Sigmoid colon (tissue), 7 donors: ENCODE measurements around the gene THAP6. TPM values are rescaled to one million over a fixed set of nuclear protein-coding genes. Genes with fewer than 3 reads are reported as not detected.

ENCODE experiments used
- DNase-seq: peaks from one replicate; pipeline ENCODE4 v3.0.0-alpha.2; 2019
- H3K27ac ChIP-seq, 4 donors: fragments of 200-600 bp; sonication (generic); one replicate each; pipeline ENCODE4 v1.5.1; 2016 to 2019; ENCODE audit warnings: mild to moderate bottlenecking in 1 of 4
- H3K27me3 ChIP-seq, 3 donors: fragments of 200-600 bp; sonication (generic); one replicate each; pipeline ENCODE4 v1.5.1; 2019; ENCODE audit warnings: mild to moderate bottlenecking in 1 of 3
- H3K36me3 ChIP-seq, 4 donors: fragments of 200-600 bp; sonication (generic); one replicate each; pipeline ENCODE4 v1.5.1; 2016 to 2019
- H3K4me1 ChIP-seq, 4 donors: fragments of 200-600 bp; sonication (generic); one replicate each; pipeline ENCODE4 v1.5.1; 2017 to 2019
- H3K4me3 ChIP-seq, 4 donors: fragments of 200-600 bp; sonication (generic); one replicate each; pipeline ENCODE4 v1.5.1; 2017 to 2019; ENCODE audit warnings: mild to moderate bottlenecking in 2 of 4, moderate library complexity in 1 of 4
- H3K9me3 ChIP-seq, 4 donors: fragments of 200-600 bp in 3 of 4; sonication (generic) in 3 of 4; one replicate each; pipeline versions ENCODE4 v1.5.1 to v1.6.1; 2013 to 2019
- CTCF ChIP-seq, 4 experiments: fragments of 450-650 bp in 3 of 4; fragments of 200-600 bp in 1 of 4; IDR thresholded peaks; one replicate each; pipeline ENCODE4 v1.5.1; 2016 to 2019; ENCODE audit warnings: antibody characterized with exemption in 4 of 4, mild to moderate bottlenecking in 3 of 4, moderate library complexity in 2 of 4
- EP300 ChIP-seq, 4 donors: sonication (generic); formaldehyde crosslinking; IDR thresholded peaks; one replicate each; pipeline ENCODE4 v1.6.1; 2017; ENCODE audit warnings: antibody characterized with exemption in 4 of 4
- POLR2A ChIP-seq, 2 donors: fragments of 450-650 bp; IDR thresholded peaks; one replicate each; pipeline ENCODE4 v1.6.1; 2016; ENCODE audit warnings: antibody characterized with exemption in 2 of 2, mild to moderate bottlenecking in 2 of 2, moderate library complexity in 2 of 2
- POLR2AphosphoS5 ChIP-seq, 4 donors: sonication (generic); formaldehyde crosslinking; IDR thresholded peaks; one replicate each; pipeline ENCODE4 v1.6.1; 2017; ENCODE audit warnings: antibody characterized with exemption in 4 of 4
- WGBS, 2 donors: extraction: QIAGEN DNeasy Blood & Tissue Kit; methylation state at CpG; one replicate each; pipeline ENCODE4 v1.1.7; 2013; 5-methylcytosine and 5-hydroxymethylcytosine counted together
- intact Hi-C: fragments of 100-400 bp; cut with DNase I; formaldehyde crosslinking; loops from one replicate; pipeline ENCODE4 v1.15.1; 2023
- polyA plus RNA-seq, 3 donors: library from polyadenylated mRNA; stranded (reverse); fragments of 200-250 nt; gene quantifications; one replicate each; pipeline ENCODE4 v1.2.3, GENCODE V29; 2013
- total RNA-seq, 4 donors: library from RNA; depleted of rRNA; stranded (reverse); fragments of >200 nt; gene quantifications; one replicate each; pipeline ENCODE4 v1.1.0, GENCODE V29; 2016
- donor health status: healthy with polysubstance abuse.
- donor health status: Bipolar disorder and iron deficiency.
- donor health status: healthy.

Gene THAP6
- total and polyA plus RNA-seq, 7 donors, result 4.8 to 38.8 (median 17.1) TPM

GRCh38 chr4:75555294-75556164, 41.3 kb downstream of the THAP6 start, which contains the start of gene ODAPH:
TSS of gene ODAPH (plus strand) at chr4:75556066. CDS start at chr4:75556083, 17 bp downstream.
- H3K27me3 ChIP-seq, result no peaks in the 10 kb centered on the region
- no peaks in the 10 kb centered on the region for H3K4me1 ChIP-seq
- H3K4me3 ChIP-seq, result no peak within 1 kb of the TSS
- WGBS, 2 donors, result 65% methylated on average over 9 of the region's 9 CpGs
- H3K9me3 ChIP-seq, result no peaks in the 10 kb centered on the region
- intact Hi-C loops, result no loop called here
- H3K27ac ChIP-seq, result no peak within 1 kb of the TSS
- TF ChIP-seq CTCF (IDR thresholded peaks at IDR 0.05) (no peak), EP300 (IDR thresholded peaks at IDR 0.05) (no peak), POLR2A (IDR thresholded peaks at IDR 0.05) (no peak), POLR2AphosphoS5 (IDR thresholded peaks at IDR 0.05) (no peak)
- no peaks in the 10 kb centered on the region for H3K36me3 ChIP-seq
- no peak for DNase-seq

GRCh38 chr4:75557696-75558095, 43.4 kb downstream of the THAP6 start:
- TF ChIP-seq EP300 (IDR thresholded peaks at IDR 0.05), result no peak
- TF ChIP-seq CTCF (IDR thresholded peaks at IDR 0.05), result no peak
- no peak for TF ChIP-seq POLR2AphosphoS5 (IDR thresholded peaks at IDR 0.05)
- TF ChIP-seq POLR2A (IDR thresholded peaks at IDR 0.05), result no peak
- 89 to 92% methylated on average over 8 of the region's 8 CpGs for WGBS, 2 donors

GRCh38 chr4:75561789-75562188, 47.5 kb downstream of the THAP6 start:
- Histone ChIP-seq H3K4me1 (no peaks in the 10 kb centered on the region), H3K9me3 (no peaks in the 10 kb centered on the region), H3K27me3 (no peaks in the 10 kb centered on the region), H3K4me3 (no peak overlapping the region), H3K27ac (no peak overlapping the region), H3K36me3 (no peaks in the 10 kb centered on the region)
- WGBS, 2 donors, result 81 to 87% methylated on average over 8 of the region's 8 CpGs
- no peak for TF ChIP-seq POLR2A (IDR thresholded peaks at IDR 0.05)
- TF ChIP-seq EP300 (IDR thresholded peaks at IDR 0.05), result no peak
- no peak for DNase-seq
- intact Hi-C loops, result no loop called here

More at GRCh38 chr4:75557696-75558095, 43.4 kb downstream of the THAP6 start:
- DNase-seq, result no peak
- Histone ChIP-seq H3K4me3 (no peak overlapping the region), H3K4me1 (no peaks in the 10 kb centered on the region), H3K27ac (no peak overlapping the region), H3K36me3 (no peaks in the 10 kb centered on the region), H3K27me3 (no peaks in the 10 kb centered on the region), H3K9me3 (no peaks in the 10 kb centered on the region)
- intact Hi-C loops, result no loop called here

- 85 to 90% methylated on average over 11 of the region's 11 CpGs for WGBS, 2 donors
- TF ChIP-seq CTCF (IDR thresholded peaks at IDR 0.05) (no peak), EP300 (IDR thresholded peaks at IDR 0.05) (no peak), POLR2A (IDR thresholded peaks at IDR 0.05) (no peak), POLR2AphosphoS5 (IDR thresholded peaks at IDR 0.05) (no peak)
- H3K27ac ChIP-seq, result no peak overlapping the region
- H3K4me1 ChIP-seq, result no peaks in the 10 kb centered on the region
- intact Hi-C loops, result no loop called here
- H3K36me3 ChIP-seq, result no peaks in the 10 kb centered on the region
- no peak overlapping the region for H3K4me3 ChIP-seq
- H3K9me3 ChIP-seq, result no peaks in the 10 kb centered on the region
- DNase-seq, result no peak
- H3K27me3 ChIP-seq, result no peaks in the 10 kb centered on the region
Measured at GRCh38 chr4:75564023-75564422, 49.8 kb downstream of the THAP6 start.

GRCh38 chr4:75565481-75565880, 51.2 kb downstream of the THAP6 start:
- Histone ChIP-seq H3K9me3 (no peaks in the 10 kb centered on the region), H3K27ac (no peak overlapping the region), H3K36me3 (no peaks in the 10 kb centered on the region), H3K27me3 (no peaks in the 10 kb centered on the region), H3K4me3 (no peak overlapping the region), H3K4me1 (no peaks in the 10 kb centered on the region)
- intact Hi-C loops, result no loop called here
- TF ChIP-seq POLR2A (IDR thresholded peaks at IDR 0.05), result no peak
- TF ChIP-seq POLR2AphosphoS5 (IDR thresholded peaks at IDR 0.05), result no peak
- TF ChIP-seq CTCF (IDR thresholded peaks at IDR 0.05), result no peak
- TF ChIP-seq EP300 (IDR thresholded peaks at IDR 0.05), result no peak
- no peak for DNase-seq
